Epidermal melanocyte (primary cell): ENCODE measurements around the gene CALU.
A peak's percentile ranks its signal among the peaks of the same experiment; 100 is the strongest.

Experiments used
- DNase-seq: peaks from one replicate; pipeline ENCODE4 v3.0.0; 2011; ENCODE audit warnings: low spot score; ENCODE audit not compliant: insufficient read length

The CALU gene

GRCh38 chr7:128783143-128783861 is 44.1 kb downstream of the CALU start:
- DNase-seq, result peak; percentile 50

- DNase-seq, result no peak
These were observed 46.6 kb downstream of the CALU start for GRCh38 chr7:128785738-128786137.

- no peak for DNase-seq
These were observed 49.6 kb downstream of the CALU start for GRCh38 chr7:128788446-128789412.

GRCh38 chr7:128790315-128791041 is 51.3 kb downstream of the CALU start:
- no peak for DNase-seq

- DNase-seq, result peak; percentile 75
These were observed 52.2 kb downstream of the CALU start, which contains the start of gene CCDC136 for GRCh38 chr7:128791121-128791971. Gene CCDC136 (plus strand): TSS chr7:128791968. CDS start chr7:128792412, 444 bp downstream.

GRCh38 chr7:128791972-128792327 is 52.8 kb downstream of the CALU start:
- no peak for DNase-seq

- no peak for DNase-seq
These were observed 53.5 kb downstream of the CALU start for GRCh38 chr7:128792471-128793180.

- DNase-seq, result no peak
These were observed 54.0 kb downstream of the CALU start for GRCh38 chr7:128793181-128793547.

GRCh38 chr7:128794020-128794419 is 54.9 kb downstream of the CALU start:
- DNase-seq, result no peak

- DNase-seq, result no peak
These were observed 55.3 kb downstream of the CALU start for GRCh38 chr7:128794436-128794835.

GRCh38 chr7:128795129-128795528 is 56.0 kb downstream of the CALU start:
- DNase-seq, result no peak

GRCh38 chr7:128796327-128796726 is 57.2 kb downstream of the CALU start:
- DNase-seq, result no peak

- no peak for DNase-seq
These were observed 60.3 kb downstream of the CALU start for GRCh38 chr7:128799451-128799850.

GRCh38 chr7:128800567-128800966 is 61.4 kb downstream of the CALU start:
- DNase-seq, result no peak

GRCh38 chr7:128801003-128801402 is 61.8 kb downstream of the CALU start:
- no peak for DNase-seq

- no peak for DNase-seq
These were observed 62.7 kb downstream of the CALU start for GRCh38 chr7:128801667-128802418.

- no peak for DNase-seq
These were observed 65.3 kb downstream of the CALU start for GRCh38 chr7:128804484-128804883.

- DNase-seq, result no peak
These were observed 66.1 kb downstream of the CALU start for GRCh38 chr7:128805225-128805624.

GRCh38 chr7:128807191-128807590 is 68.0 kb downstream of the CALU start:
- DNase-seq, result no peak
